Measurements from ENCODE around the gene MAEA.

GRCh38 chr4:1302159-1302558 is 12.5 kb downstream of the MAEA start:
- TF ChIP-seq SRF (IDR thresholded peaks at IDR 0.05; ENCODE audit: low read depth, low read length) (no peak), ATF3 (IDR thresholded peaks at IDR 0.05; ENCODE audit: insufficient read depth, low read depth, low read length) (no peak), POU5F1 (IDR thresholded peaks at IDR 0.05; ENCODE audit: low read depth, low read length) (no peak), SP1 (IDR thresholded peaks at IDR 0.05; ENCODE audit: low read depth, low read length) (no peak), POLR2AphosphoS5 (IDR thresholded peaks at IDR 0.05; ENCODE audit: low read depth, low read length) (no peak), CEBPB (IDR thresholded peaks at IDR 0.05; ENCODE audit: low read depth, low read length) (no peak), CHD2 (IDR thresholded peaks at IDR 0.05; ENCODE audit: low read length) (no peak)
- TF ChIP-seq, protein P1, sequence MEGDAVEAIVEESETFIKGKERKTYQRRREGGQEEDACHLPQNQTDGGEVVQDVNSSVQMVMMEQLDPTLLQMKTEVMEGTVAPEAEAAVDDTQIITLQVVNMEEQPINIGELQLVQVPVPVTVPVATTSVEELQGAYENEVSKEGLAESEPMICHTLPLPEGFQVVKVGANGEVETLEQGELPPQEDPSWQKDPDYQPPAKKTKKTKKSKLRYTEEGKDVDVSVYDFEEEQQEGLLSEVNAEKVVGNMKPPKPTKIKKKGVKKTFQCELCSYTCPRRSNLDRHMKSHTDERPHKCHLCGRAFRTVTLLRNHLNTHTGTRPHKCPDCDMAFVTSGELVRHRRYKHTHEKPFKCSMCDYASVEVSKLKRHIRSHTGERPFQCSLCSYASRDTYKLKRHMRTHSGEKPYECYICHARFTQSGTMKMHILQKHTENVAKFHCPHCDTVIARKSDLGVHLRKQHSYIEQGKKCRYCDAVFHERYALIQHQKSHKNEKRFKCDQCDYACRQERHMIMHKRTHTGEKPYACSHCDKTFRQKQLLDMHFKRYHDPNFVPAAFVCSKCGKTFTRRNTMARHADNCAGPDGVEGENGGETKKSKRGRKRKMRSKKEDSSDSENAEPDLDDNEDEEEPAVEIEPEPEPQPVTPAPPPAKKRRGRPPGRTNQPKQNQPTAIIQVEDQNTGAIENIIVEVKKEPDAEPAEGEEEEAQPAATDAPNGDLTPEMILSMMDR (IDR thresholded peaks at IDR 0.05; ENCODE audit: control extremely low read depth in 1 of 3, insufficient read depth in 1 of 3, low read depth in 1 of 3, low read length in 3 of 3): no peak
- TF ChIP-seq, protein P2, sequence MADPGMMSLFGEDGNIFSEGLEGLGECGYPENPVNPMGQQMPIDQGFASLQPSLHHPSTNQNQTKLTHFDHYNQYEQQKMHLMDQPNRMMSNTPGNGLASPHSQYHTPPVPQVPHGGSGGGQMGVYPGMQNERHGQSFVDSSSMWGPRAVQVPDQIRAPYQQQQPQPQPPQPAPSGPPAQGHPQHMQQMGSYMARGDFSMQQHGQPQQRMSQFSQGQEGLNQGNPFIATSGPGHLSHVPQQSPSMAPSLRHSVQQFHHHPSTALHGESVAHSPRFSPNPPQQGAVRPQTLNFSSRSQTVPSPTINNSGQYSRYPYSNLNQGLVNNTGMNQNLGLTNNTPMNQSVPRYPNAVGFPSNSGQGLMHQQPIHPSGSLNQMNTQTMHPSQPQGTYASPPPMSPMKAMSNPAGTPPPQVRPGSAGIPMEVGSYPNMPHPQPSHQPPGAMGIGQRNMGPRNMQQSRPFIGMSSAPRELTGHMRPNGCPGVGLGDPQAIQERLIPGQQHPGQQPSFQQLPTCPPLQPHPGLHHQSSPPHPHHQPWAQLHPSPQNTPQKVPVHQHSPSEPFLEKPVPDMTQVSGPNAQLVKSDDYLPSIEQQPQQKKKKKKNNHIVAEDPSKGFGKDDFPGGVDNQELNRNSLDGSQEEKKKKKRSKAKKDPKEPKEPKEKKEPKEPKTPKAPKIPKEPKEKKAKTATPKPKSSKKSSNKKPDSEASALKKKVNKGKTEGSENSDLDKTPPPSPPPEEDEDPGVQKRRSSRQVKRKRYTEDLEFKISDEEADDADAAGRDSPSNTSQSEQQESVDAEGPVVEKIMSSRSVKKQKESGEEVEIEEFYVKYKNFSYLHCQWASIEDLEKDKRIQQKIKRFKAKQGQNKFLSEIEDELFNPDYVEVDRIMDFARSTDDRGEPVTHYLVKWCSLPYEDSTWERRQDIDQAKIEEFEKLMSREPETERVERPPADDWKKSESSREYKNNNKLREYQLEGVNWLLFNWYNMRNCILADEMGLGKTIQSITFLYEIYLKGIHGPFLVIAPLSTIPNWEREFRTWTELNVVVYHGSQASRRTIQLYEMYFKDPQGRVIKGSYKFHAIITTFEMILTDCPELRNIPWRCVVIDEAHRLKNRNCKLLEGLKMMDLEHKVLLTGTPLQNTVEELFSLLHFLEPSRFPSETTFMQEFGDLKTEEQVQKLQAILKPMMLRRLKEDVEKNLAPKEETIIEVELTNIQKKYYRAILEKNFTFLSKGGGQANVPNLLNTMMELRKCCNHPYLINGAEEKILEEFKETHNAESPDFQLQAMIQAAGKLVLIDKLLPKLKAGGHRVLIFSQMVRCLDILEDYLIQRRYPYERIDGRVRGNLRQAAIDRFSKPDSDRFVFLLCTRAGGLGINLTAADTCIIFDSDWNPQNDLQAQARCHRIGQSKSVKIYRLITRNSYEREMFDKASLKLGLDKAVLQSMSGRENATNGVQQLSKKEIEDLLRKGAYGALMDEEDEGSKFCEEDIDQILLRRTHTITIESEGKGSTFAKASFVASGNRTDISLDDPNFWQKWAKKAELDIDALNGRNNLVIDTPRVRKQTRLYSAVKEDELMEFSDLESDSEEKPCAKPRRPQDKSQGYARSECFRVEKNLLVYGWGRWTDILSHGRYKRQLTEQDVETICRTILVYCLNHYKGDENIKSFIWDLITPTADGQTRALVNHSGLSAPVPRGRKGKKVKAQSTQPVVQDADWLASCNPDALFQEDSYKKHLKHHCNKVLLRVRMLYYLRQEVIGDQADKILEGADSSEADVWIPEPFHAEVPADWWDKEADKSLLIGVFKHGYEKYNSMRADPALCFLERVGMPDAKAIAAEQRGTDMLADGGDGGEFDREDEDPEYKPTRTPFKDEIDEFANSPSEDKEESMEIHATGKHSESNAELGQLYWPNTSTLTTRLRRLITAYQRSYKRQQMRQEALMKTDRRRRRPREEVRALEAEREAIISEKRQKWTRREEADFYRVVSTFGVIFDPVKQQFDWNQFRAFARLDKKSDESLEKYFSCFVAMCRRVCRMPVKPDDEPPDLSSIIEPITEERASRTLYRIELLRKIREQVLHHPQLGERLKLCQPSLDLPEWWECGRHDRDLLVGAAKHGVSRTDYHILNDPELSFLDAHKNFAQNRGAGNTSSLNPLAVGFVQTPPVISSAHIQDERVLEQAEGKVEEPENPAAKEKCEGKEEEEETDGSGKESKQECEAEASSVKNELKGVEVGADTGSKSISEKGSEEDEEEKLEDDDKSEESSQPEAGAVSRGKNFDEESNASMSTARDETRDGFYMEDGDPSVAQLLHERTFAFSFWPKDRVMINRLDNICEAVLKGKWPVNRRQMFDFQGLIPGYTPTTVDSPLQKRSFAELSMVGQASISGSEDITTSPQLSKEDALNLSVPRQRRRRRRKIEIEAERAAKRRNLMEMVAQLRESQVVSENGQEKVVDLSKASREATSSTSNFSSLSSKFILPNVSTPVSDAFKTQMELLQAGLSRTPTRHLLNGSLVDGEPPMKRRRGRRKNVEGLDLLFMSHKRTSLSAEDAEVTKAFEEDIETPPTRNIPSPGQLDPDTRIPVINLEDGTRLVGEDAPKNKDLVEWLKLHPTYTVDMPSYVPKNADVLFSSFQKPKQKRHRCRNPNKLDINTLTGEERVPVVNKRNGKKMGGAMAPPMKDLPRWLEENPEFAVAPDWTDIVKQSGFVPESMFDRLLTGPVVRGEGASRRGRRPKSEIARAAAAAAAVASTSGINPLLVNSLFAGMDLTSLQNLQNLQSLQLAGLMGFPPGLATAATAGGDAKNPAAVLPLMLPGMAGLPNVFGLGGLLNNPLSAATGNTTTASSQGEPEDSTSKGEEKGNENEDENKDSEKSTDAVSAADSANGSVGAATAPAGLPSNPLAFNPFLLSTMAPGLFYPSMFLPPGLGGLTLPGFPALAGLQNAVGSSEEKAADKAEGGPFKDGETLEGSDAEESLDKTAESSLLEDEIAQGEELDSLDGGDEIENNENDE (IDR thresholded peaks at IDR 0.05; ENCODE audit: insufficient replicate concordance, low read length): no peak

All from H1 (cell line).